Stimulated activated CD8-positive, alpha-beta memory T cell treated with anti-CD3 and anti-CD28 coated beads, Interleukin-4, amount 100 ng/mL, for 1 hour (primary cell): ENCODE results near the gene COL17A1.

Source experiments
- DNase-seq, 2 donors: peaks; one replicate each; pipeline ENCODE4 v3.0.0-alpha.2; 2020; ENCODE audit warnings: low read depth in 2 of 2, low spot score in 1 of 2

The COL17A1 gene

GRCh38 chr10:104053201-104053600, 32.5 kb downstream of the COL17A1 start:
- DNase-seq = no peak

DNA sequence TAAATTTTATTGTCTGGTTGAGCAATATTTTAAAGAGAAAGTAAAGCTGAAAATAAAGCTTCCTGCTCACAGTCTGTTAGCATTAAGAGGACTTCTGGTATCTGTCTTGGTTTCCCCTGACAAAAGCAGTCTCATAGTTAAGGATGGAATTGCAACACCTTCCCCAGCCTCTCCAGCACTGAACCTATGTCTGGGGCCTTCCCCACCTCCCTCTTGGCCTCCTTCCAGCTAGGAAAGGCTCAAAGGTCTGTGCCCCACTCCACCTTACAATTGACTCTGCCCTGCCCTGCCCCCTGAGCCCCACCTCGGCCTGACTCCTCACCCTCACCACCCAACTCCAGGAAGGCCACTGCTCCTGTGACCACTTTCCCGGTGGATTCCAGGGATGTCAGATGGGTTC, 33.2 kb downstream of the COL17A1 start:
- DNase-seq = no peak

DNA sequence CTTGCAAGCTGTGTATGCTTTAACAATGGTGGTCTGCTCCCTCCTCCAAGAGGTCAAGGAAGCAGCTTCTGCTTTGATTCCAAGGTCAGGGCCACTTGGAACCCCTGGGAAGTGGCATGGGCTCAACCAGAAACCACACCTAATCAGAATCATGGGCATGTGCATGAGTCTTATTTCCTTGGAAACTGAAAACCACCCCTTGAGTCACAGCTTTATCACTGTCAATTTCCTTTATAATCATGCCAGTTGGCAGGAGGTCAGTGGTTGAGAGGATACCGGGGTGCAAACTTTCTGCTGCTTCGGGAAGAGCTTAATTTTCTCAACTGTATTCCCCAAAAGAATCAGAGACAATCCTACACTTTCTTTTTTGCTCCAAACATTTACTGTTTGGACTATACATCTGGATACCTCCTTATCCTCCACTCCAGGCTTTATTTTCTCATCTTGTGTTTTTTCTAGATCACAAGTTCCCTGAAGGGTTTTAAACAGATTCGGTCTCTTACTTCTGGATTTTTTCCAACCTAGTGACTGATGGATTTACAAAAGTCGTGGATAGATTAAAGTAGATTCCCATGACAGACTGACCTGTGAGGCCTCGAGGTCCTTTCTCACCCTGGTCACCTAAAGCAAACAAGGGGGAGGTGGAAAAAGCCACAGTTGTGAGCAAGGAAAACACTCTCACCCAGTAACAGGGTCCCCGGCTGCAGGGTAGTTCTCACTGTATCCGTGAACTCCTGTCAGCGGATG, 36.0 kb downstream of the COL17A1 start:
- DNase-seq = no peak

DNA sequence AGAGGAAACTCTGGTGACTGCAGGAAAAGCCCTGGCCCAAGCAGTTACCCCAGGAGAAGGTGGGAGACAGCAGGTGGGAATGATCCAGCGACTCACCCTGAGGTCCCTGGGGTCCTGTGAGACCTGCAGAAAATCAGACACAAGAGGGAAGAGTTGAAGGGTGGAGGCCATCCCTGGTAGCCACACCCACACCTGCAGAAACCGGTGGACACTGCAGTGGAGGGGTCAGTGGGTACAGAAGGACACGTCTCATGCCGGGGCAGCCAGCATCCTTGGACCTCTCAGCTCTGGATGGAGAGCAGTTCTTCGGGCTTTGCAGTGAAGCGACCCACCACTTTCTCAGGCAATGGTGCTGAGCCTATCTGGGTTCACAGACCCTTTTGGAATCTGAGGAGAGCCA, 39.0 kb downstream of the COL17A1 start:
- no peak for DNase-seq

GRCh38 chr10:104045151-104046089, 40.3 kb downstream of the COL17A1 start:
- DNase-seq = no peak

DNA sequence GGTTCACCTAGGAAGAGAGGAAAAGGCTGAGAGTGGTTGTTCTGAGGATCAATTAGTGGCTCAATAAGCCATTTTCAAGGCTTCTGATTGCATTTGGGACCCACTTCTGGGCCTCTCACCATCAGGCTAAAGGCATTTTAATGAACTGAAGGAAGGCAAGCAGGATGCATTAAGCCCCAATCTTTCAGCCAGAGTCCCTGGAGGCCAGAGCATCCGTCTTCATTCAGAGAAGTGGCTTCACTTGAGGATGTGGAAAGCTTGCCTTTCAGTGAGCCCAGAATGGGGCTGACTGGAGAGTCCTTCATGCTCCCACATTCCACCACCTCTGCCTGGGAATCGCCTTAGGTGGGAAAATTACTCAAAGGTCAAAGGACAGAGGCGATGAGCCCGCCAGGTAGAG, 41.8 kb downstream of the COL17A1 start:
- no peak for DNase-seq

- no peak for DNase-seq
Measured at GRCh38 chr10:104043185-104043830, 42.4 kb downstream of the COL17A1 start.

DNA sequence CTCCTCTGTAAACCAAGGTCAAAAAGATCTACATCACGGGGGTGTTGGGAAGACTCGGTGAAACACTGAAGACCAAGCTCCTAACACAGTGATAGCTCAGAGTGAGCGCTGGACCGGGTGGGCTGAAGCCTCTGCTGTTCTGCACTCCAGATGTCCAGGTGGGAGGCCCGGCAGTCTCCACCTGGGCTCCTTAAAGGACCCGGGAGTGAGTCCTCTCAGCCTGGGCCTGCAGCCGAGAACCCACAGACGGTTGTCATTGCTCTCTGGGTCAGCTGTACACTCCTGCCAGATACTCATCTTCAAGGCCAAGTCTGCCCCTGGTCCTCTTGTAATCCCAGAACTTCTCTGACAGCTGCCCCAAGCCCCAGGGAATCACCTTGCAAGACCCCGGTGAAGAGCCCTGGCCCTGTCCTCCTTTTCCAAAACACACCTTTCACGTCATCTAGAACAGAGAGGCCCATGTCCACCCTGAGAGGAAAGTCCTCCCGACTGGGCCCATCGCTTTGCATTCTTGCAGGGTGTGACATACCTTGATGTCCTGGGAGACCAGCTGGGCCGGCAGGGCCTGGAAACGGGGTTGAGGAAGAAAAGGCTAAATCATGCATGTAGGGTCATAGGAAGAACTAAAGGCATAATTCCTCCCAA, 43.7 kb downstream of the COL17A1 start:
- DNase-seq = no peak

DNA sequence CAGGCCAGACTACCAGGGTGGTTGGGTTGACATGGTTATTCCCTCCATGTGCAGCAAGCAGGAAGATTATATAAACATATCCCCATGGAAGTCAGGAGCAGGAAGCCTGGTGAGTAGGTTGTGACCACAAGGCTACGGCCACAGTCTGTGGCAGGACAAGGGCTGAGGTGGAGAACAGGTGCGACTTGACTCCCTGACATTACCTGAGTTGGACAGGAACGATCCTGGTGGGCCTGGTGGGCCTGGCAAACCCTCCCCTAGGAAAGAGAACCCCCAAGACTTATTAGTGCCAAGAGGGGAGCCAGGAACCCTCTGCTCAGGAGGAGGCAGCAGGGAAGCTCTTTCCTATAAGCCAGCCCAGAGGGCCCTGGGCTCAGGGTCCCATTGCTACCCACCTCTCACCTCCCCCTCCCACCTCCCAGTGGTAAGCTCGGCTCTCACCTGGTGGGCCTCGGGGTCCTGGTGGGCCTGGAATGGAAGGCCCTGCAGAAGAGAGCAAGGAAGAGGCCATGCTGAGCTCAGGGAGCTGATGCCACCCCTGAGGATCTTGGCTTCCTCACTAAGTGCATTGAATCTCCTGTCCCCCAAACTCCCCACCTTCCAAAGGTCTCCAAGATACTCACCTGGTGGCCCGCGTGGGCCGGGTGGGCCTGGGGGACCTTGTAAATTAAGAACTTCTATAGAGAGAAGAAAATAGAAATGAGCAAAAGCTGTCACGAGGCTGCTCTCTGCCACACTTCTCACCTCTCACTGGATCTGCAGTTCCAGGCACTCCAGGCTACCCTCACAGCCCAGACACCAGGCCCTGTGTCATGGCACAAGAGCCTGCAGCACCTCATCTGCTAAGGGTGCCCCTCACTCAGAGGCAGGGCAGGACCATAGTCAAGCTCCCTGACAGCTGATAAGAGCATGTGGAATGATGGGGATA, 44.6 kb downstream of the COL17A1 start:
- no peak for DNase-seq

GRCh38 chr10:104040382-104040781, 45.3 kb downstream of the COL17A1 start:
- DNase-seq = no peak

- DNase-seq = no peak
Measured at GRCh38 chr10:104038958-104039752, 46.5 kb downstream of the COL17A1 start.

GRCh38 chr10:104038537-104038936, 47.1 kb downstream of the COL17A1 start:
- no peak for DNase-seq

GRCh38 chr10:104037261-104037951, 48.3 kb downstream of the COL17A1 start:
- DNase-seq = no peak

GRCh38 chr10:104036518-104037260, 49.0 kb downstream of the COL17A1 start:
- DNase-seq = no peak

DNA sequence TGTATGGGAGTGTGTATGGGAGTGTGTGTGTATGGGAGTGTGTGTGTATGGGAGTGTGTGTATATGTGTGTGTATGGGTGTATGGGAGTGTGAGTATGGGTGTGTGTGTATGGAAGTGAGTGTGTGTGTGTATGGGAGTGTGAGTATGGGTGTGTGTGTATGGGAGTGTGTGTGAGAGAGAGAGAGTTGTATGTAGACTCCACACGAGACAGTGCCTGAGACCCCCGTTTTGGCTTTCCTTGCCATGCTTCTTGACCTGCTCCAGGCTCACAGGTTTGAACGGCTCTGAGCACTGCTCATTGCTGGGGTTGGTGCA, 49.7 kb downstream of the COL17A1 start:
- no peak for DNase-seq

DNA sequence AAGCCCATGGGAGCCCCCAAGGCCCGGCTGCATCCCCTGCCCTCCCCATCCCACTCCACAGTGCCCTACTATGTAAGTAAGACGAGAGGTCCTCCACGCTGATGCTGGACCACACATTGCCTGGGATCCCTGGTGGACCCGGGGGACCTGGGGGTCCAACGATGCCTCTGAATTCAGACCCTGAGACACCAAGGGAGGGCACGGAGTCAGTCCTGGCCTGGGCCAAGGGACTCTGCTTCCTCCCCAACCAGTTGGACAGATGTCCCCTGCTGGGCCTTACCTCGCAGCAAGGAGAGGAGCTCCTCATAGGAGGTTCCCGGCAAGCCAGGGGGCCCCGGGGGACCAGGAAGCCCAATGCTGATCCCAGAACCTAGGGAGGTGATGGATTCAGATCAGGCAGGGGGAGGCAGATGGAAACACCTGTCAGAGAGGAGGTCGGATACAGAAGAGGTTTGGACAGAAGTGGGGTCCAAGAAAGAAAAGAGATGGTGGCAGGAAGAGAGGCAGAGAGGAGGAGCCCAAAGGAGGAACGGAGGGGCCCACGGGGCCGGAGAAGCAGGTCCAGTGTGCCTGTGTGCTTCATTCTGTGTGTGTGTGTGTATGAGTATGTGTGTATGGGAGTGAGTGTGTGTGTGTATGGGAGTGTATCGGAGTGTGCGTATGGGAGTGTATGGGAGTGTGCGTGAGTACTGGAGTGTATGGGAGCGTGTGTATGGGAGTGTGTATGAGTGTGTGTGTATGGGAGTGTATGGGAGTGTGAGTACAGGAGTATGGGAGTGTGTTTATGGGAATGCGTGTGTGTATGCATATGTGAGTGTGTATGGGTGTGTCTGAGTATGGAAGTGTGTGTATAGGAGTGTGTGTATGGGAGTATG, 50.2 kb downstream of the COL17A1 start:
- DNase-seq = no peak
